Stimulated activated CD4-positive, alpha-beta T cell treated with anti-CD3 and anti-CD28 coated beads, Interleukin-4, amount 100 ng/mL, for 24 hours (primary cell): Measurements from ENCODE around the gene TSHZ2.
"Not testable (repeated sequence)": the region's sequence is repeated elsewhere in the genome, so short reads cannot be mapped to it uniquely, and the experiment has no call there.

Experiments
- DNase-seq: peaks from one replicate; pipeline ENCODE4 v3.0.0-alpha.2; 2020

TSHZ2 gene

DNA sequence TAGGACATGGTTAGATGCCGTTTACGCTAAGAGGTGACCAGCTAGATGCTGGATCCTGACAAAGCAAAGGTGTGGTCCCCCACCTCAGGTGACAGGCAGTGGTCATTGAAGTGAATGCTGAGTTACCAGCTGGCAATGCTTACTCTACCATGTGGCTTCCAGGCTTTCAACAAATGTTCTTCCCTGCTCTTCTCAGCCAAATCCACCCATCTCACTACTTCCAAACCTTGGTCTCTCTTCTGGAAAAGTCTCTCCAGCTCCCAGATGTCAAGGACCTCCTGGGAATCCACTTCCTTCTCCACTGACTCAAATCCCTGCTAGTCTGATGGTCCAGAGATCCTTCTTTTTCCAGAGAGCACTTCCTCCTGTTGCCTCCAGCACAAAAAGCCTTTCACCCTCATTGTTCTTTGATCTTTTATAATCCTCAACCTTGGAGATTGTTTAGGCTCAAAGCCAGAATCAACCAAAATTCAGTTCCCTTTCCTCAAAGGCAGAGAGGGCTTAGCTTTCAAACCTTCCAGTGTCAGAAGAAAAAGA lies 393.4 kb downstream of the TSHZ2 start:
- DNase-seq = no peak

DNA sequence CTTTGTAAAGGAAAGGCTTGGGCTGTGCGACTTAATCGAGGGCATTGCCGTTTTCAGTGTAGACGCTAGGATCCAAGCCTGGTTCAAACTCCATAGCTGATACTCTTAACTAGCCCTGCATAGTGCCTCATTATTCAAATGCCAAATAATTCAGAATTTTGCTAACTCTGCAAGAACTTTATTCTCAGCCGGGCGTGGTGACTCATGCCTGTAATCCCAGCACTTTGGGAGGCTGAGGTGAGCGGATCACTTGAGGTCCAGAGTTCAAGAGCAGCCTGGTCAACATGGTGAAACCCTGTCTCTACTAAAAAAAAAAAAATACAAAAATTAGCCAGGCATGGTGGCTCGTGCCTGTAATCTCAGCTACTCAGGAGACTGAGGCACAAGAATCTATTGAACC lies 394.8 kb downstream of the TSHZ2 start:
- not testable (repeated sequence) for DNase-seq

DNA sequence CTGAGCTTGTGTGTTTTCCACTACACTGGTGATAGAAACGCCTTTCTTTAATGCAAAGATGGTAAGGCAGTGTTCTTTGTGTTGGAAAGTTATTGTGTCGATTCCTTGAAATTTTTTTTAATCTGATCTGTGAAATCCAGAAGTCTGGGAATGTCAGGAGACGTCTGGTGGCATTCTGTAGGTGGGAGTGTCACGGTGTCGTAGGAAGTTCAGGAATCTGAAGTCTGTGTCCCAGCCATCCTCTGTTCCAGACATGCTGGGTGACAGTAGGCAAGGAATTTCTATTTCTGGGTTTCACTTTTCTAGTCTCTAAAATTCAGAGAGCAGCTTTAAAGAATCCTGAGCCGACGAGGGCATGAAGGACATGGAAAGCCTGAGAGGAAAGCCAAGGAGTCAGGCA lies 397.7 kb downstream of the TSHZ2 start:
- no peak for DNase-seq

DNA sequence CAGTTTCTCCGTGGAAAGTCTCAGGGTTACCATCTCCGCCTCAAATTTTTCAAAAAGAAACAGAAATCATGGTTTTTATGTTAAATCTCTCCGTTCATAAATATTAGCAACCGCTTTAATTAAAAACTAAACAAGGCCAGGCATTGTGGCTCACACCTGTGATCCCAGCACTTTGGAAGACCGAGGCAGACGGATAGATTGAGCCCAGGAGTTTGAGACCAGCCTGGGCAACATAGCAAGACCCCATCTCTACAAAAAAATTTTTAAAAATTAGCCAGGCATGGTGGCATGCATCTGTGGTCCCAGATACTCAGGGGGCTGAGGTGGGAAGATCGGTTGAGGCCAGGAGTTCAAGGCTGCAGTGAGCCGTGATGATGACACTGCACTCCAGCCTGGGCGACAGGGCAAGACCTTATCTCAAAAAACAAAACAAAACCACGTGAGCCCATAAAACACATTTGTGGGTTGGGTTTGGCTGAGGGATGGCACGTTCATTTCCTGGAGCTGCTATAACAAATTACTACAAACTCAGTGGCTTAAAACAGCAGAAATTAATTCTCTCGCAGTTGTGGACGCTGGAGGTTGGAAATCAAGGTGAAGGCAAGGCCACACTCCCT lies 398.3 kb downstream of the TSHZ2 start:
- DNase-seq = no peak

DNA sequence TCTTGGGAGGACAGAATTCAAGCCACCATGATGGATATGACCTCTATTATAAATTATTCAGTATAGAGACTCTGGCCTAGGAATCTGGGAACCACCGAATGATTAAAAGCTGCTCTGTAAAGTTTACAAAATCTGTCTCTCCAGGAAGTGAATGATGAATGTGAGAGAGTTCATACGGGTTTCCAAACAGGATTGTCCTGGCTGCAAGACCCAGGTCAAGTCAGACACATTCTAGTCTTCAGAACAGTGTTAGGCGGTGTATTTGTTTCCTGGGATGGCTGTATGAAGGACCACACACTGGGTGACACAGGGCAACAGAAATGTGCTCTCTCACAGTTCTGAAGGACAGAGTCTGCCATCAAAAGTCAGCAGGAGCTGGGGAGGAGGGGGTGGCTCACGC lies 399.1 kb downstream of the TSHZ2 start:
- no peak for DNase-seq

DNA sequence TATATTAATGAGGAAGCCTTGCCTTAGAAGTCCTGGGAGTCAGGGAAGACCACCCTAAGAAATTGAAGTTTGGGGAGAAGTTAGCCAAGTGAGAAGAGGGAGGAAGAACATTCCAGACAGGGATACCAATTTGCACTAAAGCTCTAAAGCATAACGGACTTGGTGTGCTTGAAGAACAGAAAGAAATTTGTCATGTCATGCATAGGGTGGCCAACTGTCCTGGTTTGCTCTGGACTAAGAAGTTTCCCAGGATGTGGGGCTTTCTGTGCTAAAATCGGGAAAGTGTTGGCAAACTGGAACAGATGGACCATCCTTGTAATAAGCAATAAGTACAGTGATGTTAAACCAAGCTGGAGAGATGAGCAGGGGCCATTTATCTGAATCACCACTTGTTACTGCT lies 403.9 kb downstream of the TSHZ2 start:
- no peak for DNase-seq

DNA sequence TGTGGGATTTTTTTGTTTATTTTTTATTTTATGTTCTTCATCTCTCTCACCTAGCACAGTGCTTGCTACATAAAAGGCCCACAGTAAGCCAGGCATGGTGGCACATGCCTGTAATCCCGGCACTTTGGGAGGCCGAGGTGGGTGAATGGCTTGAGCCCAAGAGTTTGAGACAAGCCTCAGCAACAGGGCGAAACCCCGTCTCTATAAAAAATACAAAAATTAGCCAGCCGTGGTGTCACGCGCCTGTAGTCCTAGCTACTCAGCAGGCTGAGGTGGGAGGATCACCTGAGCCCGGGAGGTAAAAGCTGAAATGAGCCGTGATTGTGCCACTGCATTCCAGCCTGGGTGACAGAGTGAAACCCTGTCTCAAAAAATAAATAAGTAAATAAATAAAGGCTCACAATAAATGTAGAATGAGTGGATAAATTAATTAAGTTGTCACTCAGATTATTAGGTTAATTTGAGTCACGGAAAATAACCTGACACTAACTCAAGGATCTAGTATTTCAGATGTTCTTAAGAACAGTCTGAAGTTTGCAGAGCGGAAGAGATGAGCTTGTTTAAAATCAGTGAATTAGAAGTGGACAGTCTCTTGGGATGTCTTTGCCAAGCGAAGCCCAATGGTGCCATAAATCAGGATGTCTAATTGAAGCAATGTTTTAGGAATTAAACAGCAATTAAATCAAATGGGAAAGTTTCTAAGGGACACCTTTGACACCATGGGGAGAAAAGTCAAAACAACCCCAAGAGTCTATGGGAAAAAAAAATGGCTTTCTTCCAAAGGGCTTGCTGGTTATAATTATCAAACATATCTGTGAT lies 407.1 kb downstream of the TSHZ2 start:
- no peak for DNase-seq

DNA sequence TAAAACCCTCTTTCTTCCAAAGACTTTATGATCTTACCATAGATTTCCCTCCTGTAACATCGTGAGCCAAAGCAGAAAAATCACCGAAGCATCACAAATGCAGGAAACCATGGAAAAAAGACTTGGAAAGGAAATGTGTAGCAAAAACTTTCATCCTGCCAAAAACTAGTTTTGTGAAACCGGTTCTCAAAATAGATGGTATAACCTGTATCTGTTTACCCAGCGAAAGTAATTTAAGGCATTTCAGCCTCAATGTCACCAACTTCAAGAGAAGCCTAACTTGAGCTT lies 407.6 kb downstream of the TSHZ2 start:
- DNase-seq = no peak

DNA sequence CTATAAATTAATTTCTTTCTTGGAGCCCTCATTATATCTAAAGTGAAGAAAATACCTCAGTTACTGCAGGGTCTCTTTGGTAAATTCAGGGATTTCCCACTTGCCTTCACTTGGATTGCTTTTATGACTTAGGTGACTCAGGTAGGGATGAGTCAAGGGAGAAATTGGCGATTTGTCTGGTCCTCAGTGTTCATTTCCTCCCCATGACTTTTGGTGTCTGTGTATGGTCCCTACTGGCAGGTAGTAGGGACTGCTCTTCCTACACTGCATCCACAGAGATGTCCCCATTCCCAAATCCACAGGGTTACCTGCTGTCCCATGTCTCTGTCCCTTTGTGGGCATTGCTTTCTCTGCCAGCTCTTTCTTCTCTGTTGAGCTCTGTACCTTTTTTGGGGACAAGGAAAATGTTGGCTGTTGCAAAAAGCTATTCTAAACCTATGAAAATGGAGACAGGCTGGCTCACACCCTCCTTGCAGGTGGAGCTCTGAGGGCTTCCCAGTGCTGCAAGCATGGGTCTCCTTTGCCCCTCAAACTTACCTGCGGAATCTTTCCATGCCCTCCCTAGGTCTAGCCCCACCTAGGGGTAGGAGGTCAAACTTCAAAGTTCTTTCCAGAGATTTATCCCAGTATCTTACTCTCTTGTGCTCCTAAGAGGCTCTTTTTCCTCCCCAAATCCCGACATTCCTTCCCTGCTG lies 409.6 kb downstream of the TSHZ2 start:
- no peak for DNase-seq

DNA sequence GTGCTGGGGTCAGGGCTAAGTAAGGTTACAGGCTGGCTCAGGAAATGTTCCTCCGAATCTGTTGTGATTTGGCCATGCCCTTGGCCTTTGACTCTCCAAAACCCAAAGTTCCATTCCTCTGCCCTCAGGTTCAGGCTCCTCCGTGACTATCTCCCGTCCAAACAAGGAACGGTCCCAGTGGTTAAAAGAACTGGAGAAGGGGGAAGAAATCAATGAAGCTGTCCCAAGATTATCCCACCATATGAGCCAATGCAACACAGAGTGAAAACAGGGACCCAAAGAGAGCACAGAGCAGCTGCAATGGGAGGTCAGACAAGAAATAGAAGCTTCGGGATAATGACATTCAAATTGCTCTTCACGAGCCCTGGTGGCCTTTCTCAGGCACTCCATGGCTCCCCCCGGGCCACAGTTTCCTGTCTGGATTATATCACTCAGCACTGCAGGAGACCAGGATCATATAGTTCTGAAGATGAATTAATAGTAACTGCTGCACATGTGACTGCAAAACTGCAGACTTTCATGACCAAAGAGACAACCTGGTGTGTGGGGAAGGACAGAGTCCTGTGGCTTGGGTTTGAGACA lies 410.2 kb downstream of the TSHZ2 start:
- no peak for DNase-seq

DNA sequence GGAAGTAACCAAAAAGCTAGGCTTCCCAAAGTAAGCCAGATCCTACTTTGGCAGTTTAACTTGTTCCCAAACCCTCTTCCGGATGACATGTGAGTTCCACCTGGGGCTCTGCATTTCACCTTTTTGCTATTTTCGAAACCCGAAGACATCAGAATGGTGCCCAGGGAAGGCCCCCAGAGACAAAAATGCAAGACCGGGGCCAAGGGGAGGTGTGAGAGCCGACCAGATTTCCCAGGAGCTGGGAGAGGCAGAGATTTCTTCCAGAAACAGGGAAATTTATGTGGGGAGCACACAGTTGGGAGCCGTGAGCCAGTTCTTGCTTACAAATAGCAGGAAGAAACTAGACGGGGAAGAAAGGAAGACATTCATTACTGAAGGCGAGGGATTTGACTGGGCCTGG lies 411.8 kb downstream of the TSHZ2 start:
- DNase-seq = no peak

DNA sequence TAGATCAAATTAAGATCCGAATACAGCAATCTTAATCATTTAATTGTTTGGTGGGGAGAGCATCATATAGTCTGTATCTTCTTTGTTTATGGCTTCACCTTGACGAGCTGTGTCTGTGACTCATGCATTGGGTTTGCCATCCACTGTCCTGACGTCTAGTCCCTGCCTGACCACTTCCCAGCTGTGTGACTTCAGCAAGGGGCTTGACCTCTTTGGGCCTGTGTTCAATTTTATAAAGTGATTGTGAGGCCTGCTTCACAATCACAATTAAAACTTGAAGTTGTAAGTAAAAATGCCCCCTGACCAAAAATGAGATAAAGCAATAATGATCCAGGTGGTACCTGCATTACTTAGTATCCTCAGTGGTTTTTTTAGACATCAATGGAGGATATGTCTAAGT lies 412.2 kb downstream of the TSHZ2 start:
- DNase-seq = no peak

DNA sequence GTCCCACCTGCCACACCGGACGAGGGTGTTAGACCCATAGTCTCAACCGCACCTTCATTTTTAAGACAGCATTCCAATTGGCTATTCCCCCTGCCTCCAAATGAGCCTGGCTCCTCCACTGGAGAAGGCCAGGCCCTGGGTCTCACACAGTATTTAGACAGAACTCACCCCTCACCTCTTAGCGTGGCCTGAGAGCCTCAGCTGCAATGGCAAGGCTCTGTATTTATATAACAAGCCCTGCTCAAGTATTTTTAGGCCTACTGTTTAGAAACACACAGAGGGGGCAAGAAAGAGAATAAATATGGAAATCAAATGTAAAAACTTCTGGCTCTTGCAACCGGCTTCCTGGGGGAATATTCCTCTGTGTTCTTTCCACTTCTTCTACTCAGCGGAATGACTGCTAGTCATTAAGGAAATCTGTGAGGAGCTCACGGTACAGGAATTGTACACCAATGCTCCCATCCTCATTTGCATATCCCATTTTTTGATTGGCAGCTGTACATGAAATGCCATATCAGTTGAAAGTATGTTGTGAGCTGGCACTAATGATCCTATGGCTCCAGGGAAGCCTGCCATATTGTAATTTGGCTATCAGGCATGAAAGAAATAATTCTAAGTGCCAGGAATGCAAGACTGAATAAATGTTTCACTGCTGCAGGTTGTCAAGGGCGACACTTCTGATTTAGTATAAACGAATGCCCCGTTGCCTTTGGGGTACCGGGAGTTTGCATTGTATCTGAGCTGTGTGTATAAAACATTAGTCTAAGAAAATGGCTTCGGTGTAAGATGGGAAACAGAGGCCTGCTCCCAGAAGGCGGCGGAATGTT lies 414.0 kb downstream of the TSHZ2 start:
- no peak for DNase-seq

DNA sequence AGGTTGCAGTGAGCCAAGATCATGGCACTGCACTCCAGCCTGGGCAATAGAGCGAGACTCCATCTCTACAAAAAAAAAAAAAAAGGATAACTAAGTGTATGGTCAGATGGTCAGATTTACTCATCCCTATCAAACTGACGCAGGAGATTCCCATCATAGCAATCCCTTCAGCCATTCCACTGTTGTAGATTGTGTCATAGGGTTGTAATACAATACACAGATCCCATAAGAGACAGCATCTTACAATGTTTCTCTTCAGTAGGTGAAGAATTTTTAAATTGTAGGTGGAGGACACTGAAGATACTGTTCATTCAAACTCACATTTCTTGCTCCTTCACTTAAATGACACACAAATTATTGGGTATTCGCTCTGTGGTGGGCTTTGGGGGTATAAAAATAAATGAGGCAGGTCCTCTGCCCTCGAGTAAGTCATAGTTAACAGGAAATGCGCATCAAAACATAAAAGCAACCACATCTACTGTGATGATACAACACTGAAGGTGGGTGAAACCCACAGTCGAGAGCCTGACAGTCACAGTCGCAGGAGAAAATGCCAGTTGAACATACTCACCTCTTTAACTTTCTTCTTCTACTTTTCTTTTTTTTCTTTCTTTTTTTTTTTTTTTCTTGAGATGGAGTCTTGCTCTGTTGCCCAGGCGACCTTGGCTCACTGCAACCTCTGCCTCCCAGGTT lies 416.0 kb downstream of the TSHZ2 start:
- peak; percentile 33 for DNase-seq

DNA sequence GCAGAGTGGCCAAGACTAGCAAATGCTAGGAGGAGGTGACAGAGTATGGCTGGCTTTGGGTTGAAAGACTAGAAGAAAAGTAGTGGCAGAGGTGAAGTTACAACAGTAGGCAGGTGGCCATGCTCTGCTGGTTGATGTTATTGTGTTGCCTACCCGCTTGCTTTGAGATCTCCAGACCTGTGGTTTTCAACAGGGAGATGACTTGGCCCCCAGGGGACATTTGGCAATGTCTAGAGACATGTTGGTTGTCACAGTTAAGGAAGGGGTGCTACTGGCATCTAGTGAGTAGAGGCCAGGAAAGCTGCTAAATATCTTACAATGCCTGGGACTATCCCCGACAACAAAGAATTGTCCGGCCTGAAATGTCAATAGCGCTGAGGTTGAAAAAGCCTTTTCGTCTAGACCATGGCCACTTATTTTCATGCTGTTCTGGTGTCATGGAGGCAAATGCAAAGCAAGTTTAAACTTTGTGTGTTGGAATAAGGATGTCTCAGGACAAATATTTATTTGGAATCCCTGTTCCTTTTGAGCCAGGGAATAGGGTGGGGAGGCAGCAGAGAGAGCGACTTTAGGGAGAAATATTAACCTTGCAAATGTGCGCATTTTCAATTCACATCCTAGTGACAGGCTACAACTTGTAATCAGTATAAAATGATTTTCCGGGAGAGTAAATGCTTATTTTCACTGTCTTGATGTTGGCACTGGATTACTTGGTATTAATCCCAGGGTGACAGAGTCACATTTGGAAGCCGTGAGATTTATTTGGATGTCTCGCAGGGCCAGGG lies 417.6 kb downstream of the TSHZ2 start:
- no peak for DNase-seq

DNA sequence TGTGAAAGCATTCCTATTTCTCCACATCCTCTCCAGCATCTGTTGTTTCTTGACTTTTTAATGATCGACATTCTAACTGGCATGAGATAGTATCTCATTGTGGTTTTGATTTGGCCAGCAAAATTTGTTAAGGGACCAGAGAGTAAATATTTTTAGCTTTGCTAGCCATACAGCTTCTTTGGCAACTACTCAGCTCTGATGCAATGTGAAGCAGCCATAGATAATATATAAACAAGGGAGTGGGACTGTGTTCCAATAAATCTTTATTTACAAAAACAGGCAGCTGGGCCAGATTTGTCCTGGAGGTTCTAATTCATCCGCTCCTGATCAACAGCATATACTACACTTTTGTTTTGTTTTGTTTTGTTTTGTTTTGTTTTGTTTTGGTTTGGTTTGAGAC lies 418.6 kb downstream of the TSHZ2 start:
- DNase-seq = no peak

DNA sequence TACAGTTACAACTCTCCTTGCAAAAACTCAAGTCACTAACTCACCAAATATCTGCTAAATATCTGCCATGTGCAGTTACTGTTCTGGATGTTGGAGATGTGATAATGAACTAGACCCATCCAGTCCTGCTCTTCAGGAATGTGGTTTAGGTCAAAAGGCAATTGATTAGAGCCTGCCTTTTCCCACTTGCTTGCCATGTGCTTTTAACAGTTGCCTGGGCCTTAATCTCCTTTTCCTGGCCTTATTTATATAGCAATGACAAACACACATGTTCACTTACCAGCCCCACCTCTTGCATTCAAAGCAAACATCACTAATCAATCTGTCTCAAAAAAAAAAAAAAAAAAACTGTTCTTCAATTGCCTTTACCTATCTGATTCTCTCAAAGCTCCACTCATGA lies 422.3 kb downstream of the TSHZ2 start:
- DNase-seq = no peak

DNA sequence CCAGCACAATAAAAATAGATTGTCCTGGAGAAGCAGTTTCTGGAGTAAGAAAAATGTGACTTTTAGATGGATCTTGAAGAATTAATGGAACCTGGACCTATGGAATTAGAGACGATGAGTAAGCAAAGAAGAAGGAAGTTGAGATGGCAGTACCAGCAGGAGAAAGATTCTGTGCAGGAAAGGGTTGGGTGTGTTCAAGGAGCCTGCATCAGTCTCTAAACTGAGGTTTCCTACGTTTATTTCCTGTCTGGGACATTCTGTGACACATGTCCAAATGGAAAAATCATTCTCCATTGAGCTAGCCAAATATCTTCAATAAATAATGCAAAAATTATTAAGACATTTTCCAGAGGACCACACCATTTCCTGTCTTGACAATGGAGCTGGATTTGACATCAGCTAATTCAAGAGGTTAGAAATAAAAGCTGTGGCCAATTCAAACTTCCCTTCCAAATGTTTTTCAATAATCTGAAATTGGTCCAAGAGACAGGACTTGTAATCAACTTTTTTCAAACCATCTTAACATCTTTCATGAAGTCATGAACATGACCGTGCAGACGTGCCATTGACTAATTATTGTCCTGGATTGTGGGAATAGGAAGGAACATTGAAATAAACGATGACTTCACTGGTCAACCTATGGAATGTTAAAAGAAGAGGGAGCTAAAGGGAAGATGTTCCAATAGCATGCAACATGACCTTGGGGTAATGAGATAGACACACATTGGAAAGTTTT lies 423.2 kb downstream of the TSHZ2 start:
- DNase-seq = no peak

DNA sequence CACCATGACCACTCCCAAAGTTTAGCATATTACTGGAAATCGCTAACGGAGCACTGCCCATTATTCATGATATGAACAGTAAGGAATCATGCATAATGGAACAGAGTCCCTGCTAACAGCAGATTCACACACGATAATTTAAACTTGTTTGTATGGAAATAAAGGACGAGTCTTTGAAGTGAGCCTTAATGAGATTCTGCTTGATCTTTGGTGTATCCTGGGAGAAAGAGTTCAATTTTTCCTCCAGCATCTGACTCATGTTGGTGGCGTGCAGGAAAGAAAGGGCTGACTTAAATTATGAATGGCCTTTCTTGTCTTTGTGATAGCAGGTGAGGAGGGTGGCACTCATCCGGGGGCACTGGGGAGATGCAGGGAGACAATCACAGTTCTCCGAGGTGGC lies 426.9 kb downstream of the TSHZ2 start:
- no peak for DNase-seq

DNA sequence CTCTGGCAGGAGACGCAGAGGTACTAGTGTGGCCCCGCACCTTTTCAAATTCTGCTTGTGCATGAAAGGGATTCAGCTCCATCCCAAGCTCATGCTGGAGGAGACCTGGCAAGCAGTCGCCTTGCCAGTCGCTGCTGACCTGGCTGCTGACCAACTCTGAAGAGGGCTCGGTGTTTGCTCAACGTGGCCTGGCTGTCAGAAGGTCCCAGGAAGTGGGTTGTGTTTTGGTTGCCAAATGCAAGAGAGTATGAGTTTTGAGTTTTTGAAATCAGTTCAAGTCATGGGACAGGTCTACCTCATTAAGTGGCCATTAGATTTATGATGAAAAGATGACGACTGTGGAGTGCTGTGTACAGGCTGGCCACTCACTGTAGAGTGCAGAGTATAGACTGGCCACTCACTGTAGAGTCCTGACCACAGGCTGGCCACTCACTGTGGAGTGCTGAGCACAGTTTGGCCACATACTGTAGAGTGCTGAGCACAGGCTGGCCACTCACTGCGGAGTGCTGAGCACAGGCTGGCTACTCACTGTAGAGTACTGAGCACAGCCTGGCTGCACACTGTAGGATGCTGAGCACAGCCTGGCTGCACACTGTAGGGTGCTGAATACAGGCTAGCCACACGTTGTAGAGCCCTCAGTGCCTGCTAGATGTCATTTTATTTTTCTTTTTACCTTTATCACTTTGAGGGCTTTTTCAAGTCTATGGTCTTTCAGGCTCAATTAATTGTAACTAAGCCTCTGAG lies 427.6 kb downstream of the TSHZ2 start:
- no peak for DNase-seq
